NOMO-1 treated with DMSO at 0.1 percent for 48 hours (cell line): Measurements from ENCODE around the gene PIP5KL1.

Experiments used
- DNase-seq: peaks from one replicate; lab custom pipeline; 2025; ENCODE audit not compliant: unreplicated experiment; lab: John Stamatoyannopoulos, UW

Gene PIP5KL1

GRCh38 chr9:127950513-127951289, 20.1 kb upstream of the PIP5KL1 start:
- no peak for DNase-seq

- no peak for DNase-seq
These were observed 19.4 kb upstream of the PIP5KL1 start for GRCh38 chr9:127949827-127950512.

GRCh38 chr9:127947841-127948710, 17.5 kb upstream of the PIP5KL1 start:
- no peak for DNase-seq

DNA sequence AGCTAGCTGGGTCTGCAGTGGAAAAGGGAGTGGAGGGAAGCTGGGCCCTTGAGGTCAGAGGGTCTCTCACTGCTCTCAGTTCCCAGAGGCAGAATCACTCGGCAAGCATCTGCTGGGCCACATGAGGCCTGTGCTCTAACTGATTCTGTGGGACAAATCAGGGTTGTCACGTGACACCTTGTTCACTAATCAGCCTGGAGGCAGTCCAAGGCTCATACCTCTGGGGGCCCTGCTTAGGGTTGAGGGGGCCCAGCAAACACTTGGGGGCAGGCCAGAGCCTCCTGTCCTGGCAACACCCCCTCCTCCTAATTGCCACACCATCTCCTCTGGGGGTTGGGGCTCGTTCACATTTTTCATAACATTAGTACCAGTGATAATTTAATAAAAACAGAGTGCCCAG, 16.2 kb upstream of the PIP5KL1 start:
- DNase-seq = no peak

GRCh38 chr9:127945942-127946341, 15.4 kb upstream of the PIP5KL1 start:
- no peak for DNase-seq

DNA sequence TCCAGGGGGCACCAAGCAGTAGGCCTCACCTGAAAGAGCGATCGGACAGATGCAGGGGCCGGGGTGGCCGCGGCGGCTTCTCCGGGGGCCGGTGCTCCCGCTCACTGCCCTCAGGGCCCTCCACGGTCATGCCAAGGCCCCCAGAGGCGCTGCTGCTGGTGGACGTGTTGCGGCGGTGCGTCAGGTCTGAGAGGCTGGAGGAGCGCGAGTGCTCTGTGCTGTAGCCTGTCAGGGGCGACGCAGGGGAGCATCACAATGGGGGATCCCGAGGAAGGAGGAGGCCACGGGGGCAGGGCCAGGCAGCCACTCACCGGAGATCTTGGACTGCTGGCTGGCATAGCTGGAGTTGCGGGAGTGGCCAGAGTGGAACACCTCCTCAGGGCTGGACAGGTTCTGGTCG, 14.8 kb upstream of the PIP5KL1 start:
- no peak for DNase-seq

GRCh38 chr9:127944586-127945218, 14.1 kb upstream of the PIP5KL1 start:
- DNase-seq = no peak

DNA sequence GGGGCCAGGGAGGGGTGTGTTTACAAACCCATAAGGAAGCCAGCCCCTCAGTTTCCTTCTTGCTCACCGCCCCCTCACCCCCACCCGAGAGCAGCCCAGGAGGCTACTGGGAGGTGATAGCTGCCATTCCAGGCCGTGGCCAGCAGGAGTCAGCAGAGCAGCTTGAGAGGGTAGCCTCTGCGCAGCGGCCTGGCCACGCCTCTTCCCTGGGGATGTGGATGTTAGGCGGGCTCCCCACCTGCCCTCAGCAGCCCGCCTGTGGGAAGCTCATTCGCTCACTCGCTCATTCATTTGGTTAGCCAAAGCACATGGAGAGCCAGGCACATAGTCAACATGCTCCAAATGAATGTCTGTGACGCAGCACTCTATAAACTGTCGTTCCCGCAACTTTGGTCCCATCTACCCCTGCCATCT, 13.2 kb upstream of the PIP5KL1 start:
- DNase-seq = peak; percentile 43

DNA sequence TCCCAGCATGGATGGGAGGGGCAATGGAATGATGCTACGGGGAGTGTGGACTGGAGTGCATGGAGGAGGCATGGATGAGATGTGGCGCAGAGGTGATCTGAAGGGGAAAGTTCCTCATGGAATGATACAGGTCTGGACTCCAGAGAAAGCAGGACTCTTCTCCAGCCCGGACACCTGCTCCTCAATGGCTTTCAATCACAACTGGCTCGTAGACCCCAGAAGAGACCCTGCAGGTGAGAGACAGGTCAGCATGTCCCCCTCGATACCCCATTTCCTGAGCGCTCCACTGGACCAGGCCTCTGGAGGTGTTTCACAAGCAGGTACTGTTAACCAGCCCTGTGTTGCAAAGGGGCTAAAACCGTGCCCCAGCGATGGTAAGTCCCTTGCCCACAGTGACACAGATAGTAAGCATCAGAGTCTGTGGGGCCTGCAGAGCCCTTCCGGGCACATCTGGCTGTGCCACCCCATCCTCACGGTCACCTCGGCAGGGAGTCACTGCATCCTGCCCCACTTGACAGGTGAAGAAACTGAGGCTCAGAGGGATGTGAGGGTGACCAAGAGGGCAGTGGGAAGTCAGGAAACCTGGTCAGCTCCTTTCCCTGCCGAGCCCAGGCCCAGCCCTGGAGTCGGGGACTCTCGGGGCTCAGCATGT, 12.6 kb upstream of the PIP5KL1 start:
- no peak for DNase-seq

DNA sequence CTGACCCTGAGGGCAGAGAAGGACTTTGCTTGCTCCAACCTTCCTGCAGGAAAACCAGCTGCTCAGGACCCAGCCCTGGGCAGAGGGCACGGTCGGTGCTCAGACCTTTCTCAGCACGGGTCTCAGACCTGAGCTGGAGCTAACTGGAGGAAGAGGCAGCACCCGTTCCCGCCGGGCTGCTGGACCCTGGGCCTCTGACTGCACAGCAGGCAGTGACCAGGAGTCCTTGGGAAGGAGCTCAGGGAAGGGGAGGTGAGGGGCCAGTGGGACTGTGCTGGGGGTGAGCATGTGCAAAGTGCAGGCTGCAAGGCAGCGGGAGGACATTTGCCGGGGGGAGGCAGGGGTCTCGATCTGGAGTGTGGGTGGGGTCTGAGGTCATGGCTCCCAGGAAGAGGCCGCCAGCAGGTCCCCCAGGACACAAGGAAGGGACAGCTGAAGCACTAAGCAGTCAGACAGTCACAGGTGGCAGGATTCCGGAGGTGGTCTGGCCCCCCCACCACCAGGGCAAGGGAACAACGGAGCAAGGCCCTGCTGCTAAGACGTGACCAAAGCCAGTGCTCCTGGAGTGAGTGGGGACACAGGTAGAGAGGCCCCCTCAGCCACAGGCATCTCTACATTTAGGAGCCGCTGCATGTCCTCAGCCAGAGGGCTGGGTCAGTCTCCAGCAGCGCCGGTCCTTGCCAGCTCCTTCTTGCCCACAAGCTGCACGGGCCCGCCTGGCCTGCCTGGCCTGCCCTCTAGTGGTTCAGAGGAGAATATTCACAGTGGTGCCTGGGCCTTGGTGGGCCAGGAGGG, 11.8 kb upstream of the PIP5KL1 start:
- DNase-seq = peak; percentile 47

DNA sequence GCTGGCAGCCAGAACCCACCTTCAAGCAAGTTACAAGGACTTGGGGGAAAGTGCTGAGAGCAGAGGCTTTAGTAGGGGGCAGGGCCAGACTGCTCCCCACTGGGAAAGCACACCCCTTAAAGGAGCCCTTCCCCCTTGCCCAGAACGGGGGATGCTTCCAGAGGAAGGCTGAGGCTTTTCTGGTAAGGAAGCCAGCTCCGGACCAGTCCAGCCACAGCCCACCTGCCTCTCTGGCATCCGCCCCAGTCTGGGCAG, 11.3 kb upstream of the PIP5KL1 start:
- no peak for DNase-seq

DNA sequence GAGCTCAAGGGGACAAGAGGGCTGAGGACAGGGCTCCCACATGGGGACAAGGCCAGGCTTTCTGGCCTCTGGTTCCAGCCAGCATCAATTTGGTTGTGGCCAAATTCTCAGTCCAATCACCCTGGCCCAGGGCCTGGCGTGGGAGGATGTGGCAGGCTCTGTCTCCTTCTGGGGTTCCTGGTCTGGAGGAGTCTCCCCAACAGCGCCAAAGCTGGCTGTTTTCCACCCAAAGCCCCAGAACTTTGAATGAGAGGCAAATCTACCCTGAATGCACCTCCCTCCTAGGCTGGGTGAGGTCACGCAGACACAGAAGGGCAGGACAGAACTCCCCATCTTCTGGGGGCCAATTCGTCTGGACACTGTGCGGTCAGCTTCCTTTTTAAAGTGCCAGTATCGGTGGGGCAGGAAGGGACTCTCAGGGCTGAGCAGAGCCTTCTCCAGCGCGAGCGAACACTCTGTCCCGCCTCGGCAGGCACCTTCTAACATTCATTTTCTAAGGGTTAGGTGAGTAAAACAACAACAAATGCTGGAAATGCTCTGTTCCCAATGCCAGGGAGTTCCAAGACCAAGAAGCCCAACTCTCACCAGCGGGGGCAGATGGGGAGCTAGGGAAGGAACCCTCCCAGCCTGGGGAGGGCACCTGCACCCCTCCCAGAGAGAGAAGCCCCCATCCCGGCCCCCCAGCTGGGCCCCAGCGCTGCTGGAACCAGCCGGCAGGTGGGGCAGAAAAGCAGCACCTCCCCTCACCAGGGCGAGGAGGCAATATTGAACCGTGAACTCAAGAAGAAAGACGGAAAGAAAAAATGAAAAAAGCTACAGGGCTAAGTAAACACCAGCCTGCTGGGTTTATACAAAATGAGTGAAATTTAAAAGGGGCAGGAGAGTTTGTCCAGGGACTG, 10.7 kb upstream of the PIP5KL1 start:
- DNase-seq = no peak

- no peak for DNase-seq
These were observed 10.0 kb upstream of the PIP5KL1 start for GRCh38 chr9:127940593-127940992.

DNA sequence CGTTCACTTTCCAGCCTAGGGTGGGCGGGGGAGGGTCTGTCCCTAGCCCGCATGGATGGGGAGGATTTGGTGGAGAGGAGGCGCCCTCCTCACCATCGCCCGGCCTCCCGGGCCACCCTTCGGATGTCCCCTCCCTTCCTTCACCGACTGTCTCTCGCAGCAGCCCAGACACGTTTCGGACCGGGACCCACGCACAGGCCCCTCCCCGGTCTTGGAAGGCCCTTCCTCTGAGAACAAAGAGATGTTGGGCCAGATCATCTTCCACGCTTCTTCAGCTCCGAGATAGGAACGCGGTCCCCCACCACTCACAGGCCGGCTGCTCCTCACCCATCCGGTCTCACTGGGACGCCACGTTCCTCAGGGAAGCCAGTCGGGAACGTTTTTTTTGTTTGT, 7.7 kb upstream of the PIP5KL1 start:
- no peak for DNase-seq

GRCh38 chr9:127937388-127938297, 7.1 kb upstream of the PIP5KL1 start, which contains the start of gene DPM2:
Gene DPM2, minus strand, starts transcription at chr9:127937854. Its CDS starts 34 bp downstream, at chr9:127937820.
- DNase-seq = peak; percentile 87

- peak; percentile 27 for DNase-seq
These were observed 6.4 kb upstream of the PIP5KL1 start for GRCh38 chr9:127937056-127937387.

- no peak for DNase-seq
These were observed 5.8 kb upstream of the PIP5KL1 start for GRCh38 chr9:127936347-127936852.

- DNase-seq = no peak
These were observed 5.2 kb upstream of the PIP5KL1 start for GRCh38 chr9:127935765-127936221.
